GM19452 (cell line): ENCODE data around the gene MTHFD1L.
"Not testable (repeated sequence)": the region's sequence is repeated elsewhere in the genome, so short reads cannot be mapped to it uniquely, and the experiment has no call there.

ENCODE experiments used
- ATAC-seq: cut with Tn5 transposase; IDR thresholded peaks from one replicate; pipeline ENCODE4 v1.9.1; 2021; ENCODE audit not compliant: unreplicated experiment

Gene MTHFD1L

GRCh38 chr6:150865406-150866146 lies at the start of gene MTHFD1L:
Gene MTHFD1L, plus strand, starts transcription at chr6:150865702. Its CDS starts 121 bp downstream, at chr6:150865823.
- ATAC-seq = peak; percentile 78

- ATAC-seq = not testable (repeated sequence)
Observed at GRCh38 chr6:150816554-150816953, 48.9 kb upstream of the MTHFD1L start.

GRCh38 chr6:150822932-150823331 lies 42.6 kb upstream of the MTHFD1L start:
- no peak for ATAC-seq

GRCh38 chr6:150826788-150827187 lies 38.7 kb upstream of the MTHFD1L start:
- ATAC-seq = no peak

GRCh38 chr6:150828107-150828506 lies 37.4 kb upstream of the MTHFD1L start:
- not testable (repeated sequence) for ATAC-seq

GRCh38 chr6:150830439-150831165 lies 34.9 kb upstream of the MTHFD1L start:
- no peak for ATAC-seq

- ATAC-seq = no peak
Observed at GRCh38 chr6:150831577-150831976, 33.9 kb upstream of the MTHFD1L start.

GRCh38 chr6:150835620-150836019 lies 29.9 kb upstream of the MTHFD1L start:
- no peak for ATAC-seq

- ATAC-seq = no peak
Observed at GRCh38 chr6:150840185-150840584, 25.3 kb upstream of the MTHFD1L start.

GRCh38 chr6:150841189-150841588 lies 24.3 kb upstream of the MTHFD1L start:
- ATAC-seq = no peak

GRCh38 chr6:150841697-150842096 lies 23.8 kb upstream of the MTHFD1L start:
- ATAC-seq = no peak

GRCh38 chr6:150844371-150844770 lies 21.1 kb upstream of the MTHFD1L start:
- ATAC-seq = no peak

GRCh38 chr6:150846641-150847040 lies 18.9 kb upstream of the MTHFD1L start:
- ATAC-seq = no peak

GRCh38 chr6:150848400-150848799 lies 17.1 kb upstream of the MTHFD1L start:
- ATAC-seq = no peak

GRCh38 chr6:150854392-150854791 lies 11.1 kb upstream of the MTHFD1L start:
- ATAC-seq = not testable (repeated sequence)

- ATAC-seq = not testable (repeated sequence)
Observed at GRCh38 chr6:150855171-150855570, 10.3 kb upstream of the MTHFD1L start.

- ATAC-seq = no peak
Observed at GRCh38 chr6:150857062-150857944, 8.2 kb upstream of the MTHFD1L start.

- ATAC-seq = no peak
Observed at GRCh38 chr6:150857945-150858308, 7.6 kb upstream of the MTHFD1L start.

GRCh38 chr6:150861448-150862168 lies 3.9 kb upstream of the MTHFD1L start:
- ATAC-seq = not testable (repeated sequence)

GRCh38 chr6:150863213-150863928 lies 2.1 kb upstream of the MTHFD1L start:
- ATAC-seq = no peak
